HEK293 (cell line): ENCODE measurements around the gene LY9.

ENCODE experiments used
- CTCF ChIA-PET: fragments of 350-600 bp; formaldehyde crosslinking; extraction: SDS; loops from one replicate; lab custom pipeline; 2021; ENCODE audit warnings: antibody characterized with exemption; lab: Yijun Ruan, JAX
- POLR2A ChIA-PET: fragments of 300-600 bp; formaldehyde crosslinking; extraction: SDS; loops from one replicate; lab custom pipeline; 2020; ENCODE audit warnings: antibody characterized with exemption, inconsistent platforms; lab: Yijun Ruan, JAX
- H3K27ac ChIP-seq: fragments of 200-500 bp; sonication (Bioruptor generic); 2 replicates; pipeline ENCODE4 v1.5.1; 2014; ENCODE audit warnings: low read depth, low read length, control low read depth, inconsistent platforms; ENCODE audit errors: extremely low read depth
- H3K36me3 ChIP-seq, 2 experiments: fragments of 200-500 bp in 1 of 2; sonication (Bioruptor generic) in 1 of 2; 1 replicate in 1 of 2; 2 replicates in 1 of 2; pipeline ENCODE4 v1.5.1; 2014 to 2017; ENCODE audit warnings: inconsistent platforms in 2 of 2, low read length in 2 of 2; ENCODE audit not compliant: control insufficient read depth in 2 of 2, insufficient read depth in 1 of 2
- H3K4me1 ChIP-seq: fragments of 200-500 bp; sonication (Bioruptor generic); 2 replicates; pipeline ENCODE4 v1.5.1; 2014; ENCODE audit warnings: mild to moderate bottlenecking, low read length, inconsistent platforms; ENCODE audit not compliant: control insufficient read depth, insufficient read depth
- H3K4me3 ChIP-seq: 2 replicates; pipeline ENCODE4 v1.5.1; 2011; ENCODE audit warnings: low read depth, mild to moderate bottlenecking, control low read depth, low read length, moderate library complexity
- H3K9me3 ChIP-seq: fragments of 200-500 bp; sonication (Bioruptor generic); 2 replicates; pipeline ENCODE4 v1.5.1; 2014; ENCODE audit warnings: low read depth, low read length, inconsistent platforms; ENCODE audit not compliant: control insufficient read depth, insufficient read depth
- GLI2 ChIP-seq: fragments of 450-650 bp; formaldehyde crosslinking; IDR thresholded peaks from 2 replicates; pipeline ENCODE4; 2017; ENCODE audit warnings: missing biosample characterization, missing genetic modification characterization, low read depth, borderline replicate concordance
- GLIS2 ChIP-seq: fragments of 450-650 bp; formaldehyde crosslinking; IDR thresholded peaks from 2 replicates; pipeline ENCODE4 v1.5.1; 2016; ENCODE audit warnings: missing biosample characterization, missing genetic modification characterization
- KLF8 ChIP-seq: fragments of 450-650 bp; formaldehyde crosslinking; IDR thresholded peaks from 2 replicates; pipeline ENCODE4 v1.5.1; 2016; ENCODE audit warnings: missing biosample characterization, missing genetic modification characterization
- KLF9 ChIP-seq: fragments of 450-650 bp; formaldehyde crosslinking; IDR thresholded peaks from 2 replicates; pipeline ENCODE4 v1.5.1; 2016; ENCODE audit warnings: missing biosample characterization, missing genetic modification characterization, low read depth
- SCRT2 ChIP-seq: fragments of 450-650 bp; formaldehyde crosslinking; IDR thresholded peaks from 2 replicates; pipeline ENCODE4 v1.5.1; 2016; ENCODE audit warnings: missing biosample characterization, missing genetic modification characterization
- SETDB1 ChIP-seq: IDR thresholded peaks from one replicate; pipeline ENCODE4 v1.6.1; 2017; ENCODE audit warnings: mild to moderate bottlenecking, low read length, moderate library complexity, mixed read lengths; ENCODE audit not compliant: insufficient read length
- SP3 ChIP-seq: fragments of 450-650 bp; formaldehyde crosslinking; IDR thresholded peaks from 2 replicates; pipeline ENCODE4 v1.5.1; 2016; ENCODE audit warnings: missing biosample characterization, missing genetic modification characterization
- ZNF48 ChIP-seq: fragments of 450-650 bp; formaldehyde crosslinking; IDR thresholded peaks from 2 replicates; pipeline ENCODE4 v1.5.1; 2016; ENCODE audit warnings: missing biosample characterization, missing genetic modification characterization
- ZNF501 ChIP-seq: fragments of 450-650 bp; formaldehyde crosslinking; IDR thresholded peaks from 2 replicates; pipeline ENCODE4 v1.5.1; 2016; ENCODE audit warnings: missing biosample characterization, missing genetic modification characterization
- ZNF548 ChIP-seq: fragments of 450-650 bp; formaldehyde crosslinking; IDR thresholded peaks from 2 replicates; pipeline ENCODE4 v1.5.1; 2016; ENCODE audit warnings: missing biosample characterization, missing genetic modification characterization
- ZNF654 ChIP-seq: fragments of 450-650 bp; formaldehyde crosslinking; IDR thresholded peaks from 2 replicates; pipeline ENCODE4 v1.5.1; 2016; ENCODE audit warnings: low read depth, missing biosample characterization, missing genetic modification characterization
- ZNF837 ChIP-seq: fragments of 450-650 bp; formaldehyde crosslinking; IDR thresholded peaks from 2 replicates; pipeline ENCODE4 v1.5.1; 2016; ENCODE audit warnings: missing biosample characterization, missing genetic modification characterization
- TF ChIP-seq, protein P1 (sequence below): fragments of 450-650 bp; formaldehyde crosslinking; IDR thresholded peaks from 2 replicates; pipeline ENCODE4 v1.5.1; 2016; ENCODE audit warnings: missing biosample characterization, missing genetic modification characterization
- TF ChIP-seq, protein P2 (sequence below): fragments of 450-650 bp; formaldehyde crosslinking; IDR thresholded peaks from 2 replicates; pipeline ENCODE4 v1.5.1; 2017; ENCODE audit warnings: missing biosample characterization, mild to moderate bottlenecking, missing genetic modification characterization, moderate library complexity
- TF ChIP-seq, protein P3 (sequence below): fragments of 450-650 bp; formaldehyde crosslinking; IDR thresholded peaks from 2 replicates; pipeline ENCODE4 v1.5.1; 2016; ENCODE audit warnings: missing biosample characterization, missing genetic modification characterization, borderline replicate concordance
- TF ChIP-seq, protein P4 (sequence below): fragments of 450-650 bp; formaldehyde crosslinking; IDR thresholded peaks from 2 replicates; pipeline ENCODE4 v1.5.1; 2016; ENCODE audit warnings: missing biosample characterization, missing genetic modification characterization
- TF ChIP-seq, protein P5 (sequence below): fragments of 450-650 bp; formaldehyde crosslinking; IDR thresholded peaks from 2 replicates; pipeline ENCODE4 v1.5.1; 2016; ENCODE audit warnings: missing biosample characterization, missing genetic modification characterization
- TF ChIP-seq, protein P6 (sequence below): fragments of 450-650 bp; formaldehyde crosslinking; IDR thresholded peaks from 2 replicates; pipeline ENCODE4 v1.5.1; 2016; ENCODE audit warnings: missing biosample characterization, missing genetic modification characterization
- TF ChIP-seq, protein P7 (sequence below): fragments of 450-650 bp; formaldehyde crosslinking; IDR thresholded peaks from 2 replicates; pipeline ENCODE4 v1.5.1; 2017; ENCODE audit warnings: missing biosample characterization, missing genetic modification characterization

Gene LY9

DNA sequence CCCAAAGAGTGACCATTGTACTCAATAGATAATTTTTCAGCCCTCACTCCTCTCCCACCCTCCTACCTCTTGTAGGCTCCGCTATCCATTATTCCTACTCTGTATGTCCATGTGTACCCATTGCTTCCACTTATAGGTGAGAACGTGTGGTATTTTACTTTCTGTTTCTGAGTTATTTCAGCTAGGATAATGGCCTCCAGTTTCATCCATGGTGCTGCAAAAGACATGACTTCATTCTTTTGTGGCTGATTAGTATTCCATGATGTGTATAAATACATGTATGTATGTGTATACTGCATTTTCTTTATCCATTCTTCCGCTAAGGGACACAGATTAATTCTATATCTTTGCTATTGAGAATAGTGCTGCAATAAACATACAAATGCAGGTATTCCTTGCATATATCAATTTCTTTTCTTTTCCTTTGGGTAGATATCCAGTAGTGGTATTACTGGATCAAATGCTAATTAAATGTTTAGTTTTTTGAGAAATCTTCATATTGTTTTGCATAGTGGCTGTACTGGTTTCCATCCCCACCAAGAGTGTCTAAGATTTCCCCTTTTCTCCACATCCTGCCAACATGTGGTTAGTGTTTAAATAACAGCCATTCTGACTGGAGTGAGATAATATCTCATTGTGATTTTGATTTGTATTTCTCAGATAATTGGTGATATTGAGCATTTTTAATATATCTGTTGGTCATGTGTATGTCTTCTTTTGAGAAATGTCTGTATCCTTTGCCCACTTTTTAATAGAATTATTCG lies 4.9 kb downstream of the LY9 start:
- no peaks in the 10 kb centered on the region for H3K9me3 ChIP-seq
- TF ChIP-seq, protein P1, sequence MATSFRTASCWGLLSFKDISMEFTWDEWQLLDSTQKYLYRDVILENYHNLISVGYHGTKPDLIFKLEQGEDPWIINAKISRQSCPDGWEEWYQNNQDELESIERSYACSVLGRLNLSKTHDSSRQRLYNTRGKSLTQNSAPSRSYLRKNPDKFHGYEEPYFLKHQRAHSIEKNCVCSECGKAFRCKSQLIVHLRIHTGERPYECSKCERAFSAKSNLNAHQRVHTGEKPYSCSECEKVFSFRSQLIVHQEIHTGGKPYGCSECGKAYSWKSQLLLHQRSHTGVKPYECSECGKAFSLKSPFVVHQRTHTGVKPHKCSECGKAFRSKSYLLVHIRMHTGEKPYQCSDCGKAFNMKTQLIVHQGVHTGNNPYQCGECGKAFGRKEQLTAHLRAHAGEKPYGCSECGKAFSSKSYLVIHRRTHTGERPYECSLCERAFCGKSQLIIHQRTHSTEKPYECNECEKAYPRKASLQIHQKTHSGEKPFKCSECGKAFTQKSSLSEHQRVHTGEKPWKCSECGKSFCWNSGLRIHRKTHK (tag by site-specific recombination): no peak
- TF ChIP-seq, protein P2, sequence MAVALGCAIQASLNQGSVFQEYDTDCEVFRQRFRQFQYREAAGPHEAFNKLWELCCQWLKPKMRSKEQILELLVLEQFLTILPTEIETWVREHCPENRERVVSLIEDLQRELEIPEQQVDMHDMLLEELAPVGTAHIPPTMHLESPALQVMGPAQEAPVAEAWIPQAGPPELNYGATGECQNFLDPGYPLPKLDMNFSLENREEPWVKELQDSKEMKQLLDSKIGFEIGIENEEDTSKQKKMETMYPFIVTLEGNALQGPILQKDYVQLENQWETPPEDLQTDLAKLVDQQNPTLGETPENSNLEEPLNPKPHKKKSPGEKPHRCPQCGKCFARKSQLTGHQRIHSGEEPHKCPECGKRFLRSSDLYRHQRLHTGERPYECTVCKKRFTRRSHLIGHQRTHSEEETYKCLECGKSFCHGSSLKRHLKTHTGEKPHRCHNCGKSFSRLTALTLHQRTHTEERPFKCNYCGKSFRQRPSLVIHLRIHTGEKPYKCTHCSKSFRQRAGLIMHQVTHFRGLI (tag by site-specific recombination): no peak
- TF ChIP-seq, protein P3, sequence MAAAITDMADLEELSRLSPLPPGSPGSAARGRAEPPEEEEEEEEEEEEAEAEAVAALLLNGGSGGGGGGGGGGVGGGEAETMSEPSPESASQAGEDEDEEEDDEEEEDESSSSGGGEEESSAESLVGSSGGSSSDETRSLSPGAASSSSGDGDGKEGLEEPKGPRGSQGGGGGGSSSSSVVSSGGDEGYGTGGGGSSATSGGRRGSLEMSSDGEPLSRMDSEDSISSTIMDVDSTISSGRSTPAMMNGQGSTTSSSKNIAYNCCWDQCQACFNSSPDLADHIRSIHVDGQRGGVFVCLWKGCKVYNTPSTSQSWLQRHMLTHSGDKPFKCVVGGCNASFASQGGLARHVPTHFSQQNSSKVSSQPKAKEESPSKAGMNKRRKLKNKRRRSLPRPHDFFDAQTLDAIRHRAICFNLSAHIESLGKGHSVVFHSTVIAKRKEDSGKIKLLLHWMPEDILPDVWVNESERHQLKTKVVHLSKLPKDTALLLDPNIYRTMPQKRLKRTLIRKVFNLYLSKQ (tag by site-specific recombination): no peak
- TF ChIP-seq ZNF654 (tag by site-specific recombination) (no peak), SCRT2 (tag by site-specific recombination) (no peak), SETDB1 (no peak), GLI2 (no peak), ZNF548 (no peak), KLF9 (no peak), ZNF837 (tag by site-specific recombination) (no peak)
- TF ChIP-seq, protein P4, sequence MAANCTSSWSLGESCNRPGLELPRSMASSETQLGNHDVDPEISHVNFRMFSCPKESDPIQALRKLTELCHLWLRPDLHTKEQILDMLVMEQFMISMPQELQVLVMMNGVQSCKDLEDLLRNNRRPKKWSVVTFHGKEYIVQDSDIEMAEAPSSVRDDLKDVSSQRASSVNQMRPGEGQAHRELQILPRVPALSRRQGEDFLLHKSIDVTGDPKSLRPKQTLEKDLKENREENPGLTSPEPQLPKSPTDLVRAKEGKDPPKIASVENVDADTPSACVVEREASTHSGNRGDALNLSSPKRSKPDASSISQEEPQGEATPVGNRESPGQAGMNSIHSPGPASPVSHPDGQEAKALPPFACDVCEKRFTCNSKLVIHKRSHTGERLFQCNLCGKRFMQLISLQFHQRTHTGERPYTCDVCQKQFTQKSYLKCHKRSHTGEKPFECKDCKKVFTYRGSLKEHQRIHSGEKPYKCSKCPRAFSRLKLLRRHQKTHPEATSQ (tag by site-specific recombination): no peak
- TF ChIP-seq, all 188 proteins: peak for 0
- ChIA-PET POLR2A (no interaction called here), CTCF (interaction anchor here (0.5 to 1.4 kb wide), 4 partner anchors 32 to 197 kb away, joined by 3 to 6 read pairs (median 4); no protein-coding TSS in a partner anchor)
- Histone ChIP-seq H3K27ac (no peak overlapping the region), H3K4me1 (no peaks in the 10 kb centered on the region), H3K4me3 (no peak overlapping the region), H3K36me3 (no peaks in the 10 kb centered on the region)

DNA sequence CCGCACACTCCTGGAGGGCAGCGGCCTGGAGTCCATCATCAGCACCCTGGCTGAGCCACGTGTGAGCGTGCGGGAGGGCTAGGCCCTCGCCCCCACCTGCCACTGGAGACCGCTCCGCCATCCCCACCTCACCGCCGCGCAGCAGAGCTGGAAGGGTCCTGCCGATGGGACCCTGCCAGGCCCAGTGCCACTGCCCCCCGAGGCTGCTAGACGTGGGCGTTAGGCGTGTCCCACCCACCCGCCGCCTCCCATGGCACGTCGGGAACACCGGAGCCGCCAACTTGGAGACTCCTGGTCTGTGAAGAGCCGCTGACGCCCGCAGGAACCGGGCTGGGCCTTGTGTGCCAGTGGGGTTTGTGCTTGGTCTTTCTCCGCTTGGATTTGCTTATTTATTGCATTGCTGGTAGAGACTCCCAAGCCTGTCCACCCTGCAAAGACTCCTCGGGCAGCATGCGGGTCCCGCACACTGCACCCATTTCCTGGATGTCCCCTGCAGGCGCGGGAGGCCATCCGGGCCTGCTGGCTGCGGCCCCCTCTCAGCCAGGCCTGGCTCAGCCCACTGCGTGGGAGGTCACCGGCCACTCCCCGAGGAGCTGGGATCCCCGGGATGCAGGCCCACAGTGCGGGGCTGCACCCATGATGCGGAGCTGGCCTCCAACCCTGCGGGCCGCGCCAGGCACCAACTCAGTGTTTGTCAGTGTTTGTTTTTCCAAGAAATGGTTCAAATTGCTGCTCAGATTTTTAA lies 6.0 kb downstream of the LY9 start:
- Histone ChIP-seq H3K36me3 (no peaks in the 10 kb centered on the region), H3K4me3 (no peak overlapping the region), H3K9me3 (no peaks in the 10 kb centered on the region), H3K4me1 (no peaks in the 10 kb centered on the region), H3K27ac (no peak overlapping the region)
- CTCF ChIA-PET: interaction anchor here (0.6 to 2.7 kb wide), 2 partner anchors 22 to 150 kb away, joined by 3 to 12 read pairs; no protein-coding TSS in a partner anchor
- POLR2A ChIA-PET: no interaction called here
- TF ChIP-seq ZNF501 (tag by site-specific recombination) (no peak), SP3 (tag by site-specific recombination) (no peak), GLIS2 (tag by site-specific recombination) (no peak), KLF8 (tag by site-specific recombination) (no peak), ZNF48 (tag by site-specific recombination) (no peak)
- TF ChIP-seq, protein P5, sequence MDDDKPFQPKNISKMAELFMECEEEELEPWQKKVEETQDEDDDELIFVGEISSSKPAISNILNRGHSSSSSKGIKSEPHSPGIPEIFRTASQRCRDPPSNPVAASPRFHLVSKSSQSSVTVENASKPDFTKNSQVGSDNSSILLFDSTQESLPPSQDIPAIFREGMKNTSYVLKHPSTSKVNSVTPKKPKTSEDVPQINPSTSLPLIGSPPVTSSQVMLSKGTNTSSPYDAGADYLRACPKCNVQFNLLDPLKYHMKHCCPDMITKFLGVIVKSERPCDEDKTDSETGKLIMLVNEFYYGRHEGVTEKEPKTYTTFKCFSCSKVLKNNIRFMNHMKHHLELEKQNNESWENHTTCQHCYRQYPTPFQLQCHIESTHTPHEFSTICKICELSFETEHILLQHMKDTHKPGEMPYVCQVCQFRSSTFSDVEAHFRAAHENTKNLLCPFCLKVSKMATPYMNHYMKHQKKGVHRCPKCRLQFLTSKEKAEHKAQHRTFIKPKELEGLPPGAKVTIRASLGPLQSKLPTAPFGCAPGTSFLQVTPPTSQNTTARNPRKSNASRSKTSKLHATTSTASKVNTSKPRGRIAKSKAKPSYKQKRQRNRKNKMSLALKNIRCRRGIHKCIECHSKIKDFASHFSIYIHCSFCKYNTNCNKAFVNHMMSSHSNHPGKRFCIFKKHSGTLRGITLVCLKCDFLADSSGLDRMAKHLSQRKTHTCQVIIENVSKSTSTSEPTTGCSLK (tag by site-specific recombination): no peak
- TF ChIP-seq, protein P6, sequence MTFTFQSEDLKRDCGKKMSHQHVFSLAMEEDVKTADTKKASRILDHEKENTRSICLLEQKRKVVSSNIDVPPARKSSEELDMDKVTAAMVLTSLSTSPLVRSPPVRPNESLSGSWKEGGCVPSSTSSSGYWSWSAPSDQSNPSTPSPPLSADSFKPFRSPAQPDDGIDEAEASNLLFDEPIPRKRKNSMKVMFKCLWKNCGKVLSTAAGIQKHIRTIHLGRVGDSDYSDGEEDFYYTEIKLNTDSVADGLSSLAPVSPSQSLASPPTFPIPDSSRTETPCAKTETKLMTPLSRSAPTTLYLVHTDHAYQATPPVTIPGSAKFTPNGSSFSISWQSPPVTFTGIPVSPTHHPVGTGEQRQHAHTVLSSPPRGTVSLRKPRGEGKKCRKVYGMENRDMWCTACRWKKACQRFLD: no peak
- TF ChIP-seq, protein P2 (tag by site-specific recombination): no peak
- TF ChIP-seq, protein P7, sequence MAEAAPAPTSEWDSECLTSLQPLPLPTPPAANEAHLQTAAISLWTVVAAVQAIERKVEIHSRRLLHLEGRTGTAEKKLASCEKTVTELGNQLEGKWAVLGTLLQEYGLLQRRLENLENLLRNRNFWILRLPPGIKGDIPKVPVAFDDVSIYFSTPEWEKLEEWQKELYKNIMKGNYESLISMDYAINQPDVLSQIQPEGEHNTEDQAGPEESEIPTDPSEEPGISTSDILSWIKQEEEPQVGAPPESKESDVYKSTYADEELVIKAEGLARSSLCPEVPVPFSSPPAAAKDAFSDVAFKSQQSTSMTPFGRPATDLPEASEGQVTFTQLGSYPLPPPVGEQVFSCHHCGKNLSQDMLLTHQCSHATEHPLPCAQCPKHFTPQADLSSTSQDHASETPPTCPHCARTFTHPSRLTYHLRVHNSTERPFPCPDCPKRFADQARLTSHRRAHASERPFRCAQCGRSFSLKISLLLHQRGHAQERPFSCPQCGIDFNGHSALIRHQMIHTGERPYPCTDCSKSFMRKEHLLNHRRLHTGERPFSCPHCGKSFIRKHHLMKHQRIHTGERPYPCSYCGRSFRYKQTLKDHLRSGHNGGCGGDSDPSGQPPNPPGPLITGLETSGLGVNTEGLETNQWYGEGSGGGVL (tag by site-specific recombination): no peak
